Measurements from ENCODE around the gene SOX6. TPM values are rescaled to one million over a fixed set of nuclear protein-coding genes. Genes with fewer than 3 reads are reported as not detected.

The SOX6 gene
- polyA plus RNA-seq, 1 of the 3 experiments (the other 2 are of a cell fraction): 0.03 TPM

- TF ChIP-seq CHD2 (IDR thresholded peaks at IDR 0.05; ENCODE audit: low read length, partially characterized antibody) (no peak), ZBTB33 (IDR thresholded peaks at IDR 0.05; ENCODE audit: borderline replicate concordance, low read depth) (no peak), TCF12 (IDR thresholded peaks at IDR 0.05) (no peak), RXRA (IDR thresholded peaks at IDR 0.05; ENCODE audit: borderline replicate concordance, low read depth) (no peak), ELF1 (IDR thresholded peaks at IDR 0.05) (no peak)
- TF ChIP-seq, protein P1, sequence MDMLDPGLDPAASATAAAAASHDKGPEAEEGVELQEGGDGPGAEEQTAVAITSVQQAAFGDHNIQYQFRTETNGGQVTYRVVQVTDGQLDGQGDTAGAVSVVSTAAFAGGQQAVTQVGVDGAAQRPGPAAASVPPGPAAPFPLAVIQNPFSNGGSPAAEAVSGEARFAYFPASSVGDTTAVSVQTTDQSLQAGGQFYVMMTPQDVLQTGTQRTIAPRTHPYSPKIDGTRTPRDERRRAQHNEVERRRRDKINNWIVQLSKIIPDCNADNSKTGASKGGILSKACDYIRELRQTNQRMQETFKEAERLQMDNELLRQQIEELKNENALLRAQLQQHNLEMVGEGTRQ (IDR thresholded peaks at IDR 0.05; ENCODE audit: borderline replicate concordance, low read depth, low read length): no peak
Measured at GRCh38 chr11:16336204-16336603, 20.1 kb downstream of the SOX6 start (continued).

DNA sequence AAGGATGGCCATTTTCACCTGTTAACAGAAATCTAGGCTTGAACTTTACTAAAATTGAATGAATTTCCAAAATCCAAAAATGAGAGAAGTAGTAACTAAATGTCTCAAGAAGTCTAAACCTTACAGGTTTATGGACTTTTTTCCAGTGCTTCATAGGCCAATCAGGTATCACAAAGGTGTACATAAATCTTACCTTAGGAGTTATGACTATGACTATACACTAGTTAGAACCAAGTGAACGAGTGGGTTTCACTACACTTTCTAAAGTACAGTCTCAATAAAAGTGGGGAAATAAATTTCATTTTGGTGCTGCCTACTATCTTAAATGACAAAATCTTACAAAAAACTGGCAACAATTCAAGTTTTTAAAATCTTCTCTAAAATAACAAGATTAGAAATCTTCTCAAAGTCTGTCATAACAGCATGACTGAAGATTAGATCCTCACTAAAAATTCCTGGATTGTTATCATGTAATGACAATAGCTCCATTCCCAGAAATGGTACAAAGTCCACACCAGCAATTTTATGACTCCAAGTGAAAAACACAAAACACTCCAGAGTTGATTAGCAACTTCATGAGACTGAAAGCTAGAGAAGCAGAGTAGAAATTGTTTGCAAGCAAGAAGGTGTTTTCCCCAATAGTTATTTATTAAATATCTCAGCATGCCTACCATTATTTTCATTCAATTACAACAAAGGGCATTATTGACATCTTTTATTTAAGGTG lies 20.9 kb downstream of the SOX6 start:
- TF ChIP-seq, protein P2, sequence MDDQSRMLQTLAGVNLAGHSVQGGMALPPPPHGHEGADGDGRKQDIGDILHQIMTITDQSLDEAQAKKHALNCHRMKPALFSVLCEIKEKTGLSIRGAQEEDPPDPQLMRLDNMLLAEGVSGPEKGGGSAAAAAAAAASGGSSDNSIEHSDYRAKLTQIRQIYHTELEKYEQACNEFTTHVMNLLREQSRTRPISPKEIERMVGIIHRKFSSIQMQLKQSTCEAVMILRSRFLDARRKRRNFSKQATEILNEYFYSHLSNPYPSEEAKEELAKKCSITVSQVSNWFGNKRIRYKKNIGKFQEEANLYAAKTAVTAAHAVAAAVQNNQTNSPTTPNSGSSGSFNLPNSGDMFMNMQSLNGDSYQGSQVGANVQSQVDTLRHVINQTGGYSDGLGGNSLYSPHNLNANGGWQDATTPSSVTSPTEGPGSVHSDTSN (IDR thresholded peaks at IDR 0.05): no peak
- TF ChIP-seq FOXJ3 (CRISPR knock-in tag; IDR thresholded peaks at IDR 0.05): no peak
- no peak for TF ChIP-seq POLR2AphosphoS5 (IDR thresholded peaks at IDR 0.05; ENCODE audit: low read depth, low read length)
- no peak for TF ChIP-seq GABPA (IDR thresholded peaks at IDR 0.05; ENCODE audit: low read depth)
- no peak for TF ChIP-seq FOSL2 (IDR thresholded peaks at IDR 0.05; ENCODE audit: borderline replicate concordance, low read depth)
- 17% methylated on average over 1 of the region's 1 CpG for WGBS (ENCODE audit: low lambda C conversion rate)
- POLR2A ChIA-PET: no interaction called here

More for the DNA sequence above, 20.9 kb downstream of the SOX6 start:
- no peaks in the 10 kb centered on the region for H3F3A ChIP-seq (replicated peaks; ENCODE audit: insufficient read depth)
- no peaks in the 10 kb centered on the region for H3K79me2 ChIP-seq (ENCODE audit: insufficient read depth)
- no peak overlapping the region for H2AFZ ChIP-seq (ENCODE audit: low read depth)
- no peak overlapping the region for H3K4me2 ChIP-seq
- no peak for DNase-seq
- no peaks in the 10 kb centered on the region for H3K9me3 ChIP-seq
- H3K27ac ChIP-seq (ENCODE audit: low read depth in 2 of 2, low read length in 1 of 2): no peak overlapping the region
- no peak overlapping the region for H3K4me3 ChIP-seq (ENCODE audit: low read depth in 2 of 2, low read length in 1 of 2)
- no peaks in the 10 kb centered on the region for H3K9me2 ChIP-seq
- H3K4me1 ChIP-seq (ENCODE audit: control insufficient read depth in 1 of 2, insufficient read depth in 2 of 2, low read depth in 1 of 2, low read length in 1 of 2): no peaks in the 10 kb centered on the region
- no peaks in the 10 kb centered on the region for H3K36me3 ChIP-seq (replicated peaks in 1 of 2; ENCODE audit: control insufficient read depth in 1 of 2, insufficient read depth in 2 of 2, low read length in 1 of 2)
- CTCF ChIA-PET: no interaction called here
- no peak overlapping the region for H3K9ac ChIP-seq
- H4K20me1 ChIP-seq (ENCODE audit: insufficient read depth): no peaks in the 10 kb centered on the region
- no peaks in the 10 kb centered on the region for H3K27me3 ChIP-seq (ENCODE audit: insufficient read depth)

All from SK-N-SH (cell line).